Activated naive CD4-positive, alpha-beta T cell treated with anti-CD3 and anti-CD28 coated beads for 36 hours (primary cell): Measurements from ENCODE around the gene TBC1D22A. TPM values are rescaled to one million over a fixed set of nuclear protein-coding genes. Genes with fewer than 3 reads are reported as not detected.

Source experiments
- CTCF ChIA-PET: fragments of 350-600 bp; sonication (Branson Sonifier 250); formaldehyde crosslinking; loops from one replicate; lab custom pipeline; 2021; ENCODE audit warnings: antibody characterized with exemption; lab: Charles Lee
- DNase-seq: peaks from one replicate; pipeline ENCODE4 v3.0.0-alpha.2; 2020
- H3K27ac Mint-ChIP-seq: one replicate; pipeline ENCODE4 v1.8.0; 2021; ENCODE audit warnings: mild to moderate bottlenecking, mixed read lengths
- H3K27me3 Mint-ChIP-seq: one replicate; pipeline ENCODE4 v1.8.0; 2021; ENCODE audit warnings: low read depth, mixed read lengths
- H3K36me3 Mint-ChIP-seq: one replicate; pipeline ENCODE4 v1.8.0; 2021; ENCODE audit warnings: low read depth, mixed read lengths
- H3K4me1 Mint-ChIP-seq: one replicate; pipeline ENCODE4 v1.8.0; 2021; ENCODE audit warnings: low read depth, mixed read lengths
- H3K4me3 Mint-ChIP-seq: one replicate; pipeline ENCODE4 v1.8.0; 2021; ENCODE audit warnings: mild to moderate bottlenecking, moderate library complexity, mixed read lengths
- H3K9me3 Mint-ChIP-seq: one replicate; pipeline ENCODE4 v1.8.0; 2021; ENCODE audit warnings: mixed read lengths
- intact Hi-C: fragments of 100-400 bp; cut with micrococcal nuclease; formaldehyde crosslinking; loops from one replicate; pipeline ENCODE4 v1.15.1; 2023
- total RNA-seq, 2 experiments: library from RNA; stranded (reverse); gene quantifications; one replicate each; pipeline ENCODE4 v1.2.3, GENCODE V29; 2021

TBC1D22A gene
- total RNA-seq, 2 experiments from 2014 or later = 20.1 to 21.4 TPM

DNA sequence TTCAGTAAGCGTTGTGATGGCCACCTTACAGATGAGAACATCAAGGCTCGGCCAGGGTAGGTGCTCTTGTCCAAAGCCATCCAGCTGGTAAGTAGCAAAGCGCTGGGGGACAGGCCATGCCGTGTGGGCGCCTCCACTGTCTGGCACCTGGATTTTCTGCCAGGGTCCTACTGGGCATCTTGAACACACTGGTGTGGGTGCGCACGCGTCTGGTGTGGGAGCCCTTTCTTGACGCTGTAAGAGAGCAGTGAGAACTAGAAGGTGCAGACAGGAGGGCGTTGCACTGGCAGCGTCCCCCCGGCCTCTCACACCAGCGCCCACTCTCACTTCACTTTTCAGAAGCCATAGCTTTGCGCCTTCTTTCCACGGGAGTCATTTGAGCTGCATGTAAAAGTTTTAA is 296.6 kb downstream of the TBC1D22A start:
- H3K4me3 Mint-ChIP-seq = no peak overlapping the region
- H3K27ac Mint-ChIP-seq = no peak overlapping the region
- peaks cover 13% of the 10 kb centered on the region for H3K36me3 Mint-ChIP-seq
- no peak for DNase-seq
- no peaks in the 10 kb centered on the region for H3K27me3 Mint-ChIP-seq
- intact Hi-C loops = no loop called here
- H3K4me1 Mint-ChIP-seq = no peaks in the 10 kb centered on the region
- H3K9me3 Mint-ChIP-seq = no peaks in the 10 kb centered on the region
- CTCF ChIA-PET = no interaction called here

GRCh38 chr22:47059701-47060161 is 297.3 kb downstream of the TBC1D22A start:
- Mint-ChIP-seq H3K4me1 (no peaks in the 10 kb centered on the region), H3K9me3 (no peaks in the 10 kb centered on the region), H3K4me3 (no peak overlapping the region), H3K36me3 (peaks cover 11% of the 10 kb centered on the region), H3K27me3 (no peaks in the 10 kb centered on the region), H3K27ac (no peak overlapping the region)
- intact Hi-C loops = no loop called here
- CTCF ChIA-PET = no interaction called here
- no peak for DNase-seq

DNA sequence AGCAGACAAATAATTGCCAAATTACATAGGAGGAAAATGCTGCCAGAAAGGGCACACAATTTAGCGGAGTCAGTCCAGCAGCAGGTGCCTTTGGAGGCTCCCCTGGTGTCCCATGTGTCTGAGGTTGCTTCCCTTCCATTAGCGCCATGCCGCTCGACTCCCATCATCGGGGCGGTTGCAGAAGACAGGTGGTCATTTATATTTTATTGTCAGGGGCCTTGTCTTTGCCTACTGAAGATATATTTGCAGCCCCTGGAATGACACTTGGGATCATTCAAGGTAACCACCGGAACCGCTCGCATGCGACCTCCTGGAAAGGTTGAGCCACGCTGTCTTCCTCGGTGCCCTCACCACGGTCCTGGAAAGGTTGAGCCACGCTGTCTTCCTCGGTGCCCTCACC is 298.3 kb downstream of the TBC1D22A start:
- Mint-ChIP-seq H3K9me3 (no peaks in the 10 kb centered on the region), H3K27me3 (no peaks in the 10 kb centered on the region), H3K27ac (no peak overlapping the region), H3K36me3 (peaks cover 11% of the 10 kb centered on the region), H3K4me1 (peaks cover 5% of the 10 kb centered on the region), H3K4me3 (no peak overlapping the region)
- intact Hi-C loops = no loop called here
- CTCF ChIA-PET = no interaction called here
- no peak for DNase-seq

- DNase-seq = no peak
- Mint-ChIP-seq H3K27ac (no peak overlapping the region), H3K36me3 (peaks cover 11% of the 10 kb centered on the region), H3K27me3 (no peaks in the 10 kb centered on the region), H3K4me1 (peaks cover 9% of the 10 kb centered on the region), H3K4me3 (no peak overlapping the region), H3K9me3 (no peaks in the 10 kb centered on the region)
- intact Hi-C loops = no loop called here
- CTCF ChIA-PET = no interaction called here
Measured at GRCh38 chr22:47061226-47061625, 298.8 kb downstream of the TBC1D22A start.

GRCh38 chr22:47062126-47062525 is 299.7 kb downstream of the TBC1D22A start:
- no peak for DNase-seq
- intact Hi-C loops = no loop called here
- no peak overlapping the region for H3K27ac Mint-ChIP-seq
- H3K4me1 Mint-ChIP-seq = peaks cover 9% of the 10 kb centered on the region
- no peaks in the 10 kb centered on the region for H3K27me3 Mint-ChIP-seq
- no peaks in the 10 kb centered on the region for H3K9me3 Mint-ChIP-seq
- no peak overlapping the region for H3K4me3 Mint-ChIP-seq
- CTCF ChIA-PET = no interaction called here
- peaks cover 11% of the 10 kb centered on the region for H3K36me3 Mint-ChIP-seq

- Mint-ChIP-seq H3K9me3 (no peaks in the 10 kb centered on the region), H3K4me3 (no peak overlapping the region), H3K36me3 (peaks cover 9% of the 10 kb centered on the region), H3K4me1 (peaks cover 18% of the 10 kb centered on the region), H3K27me3 (no peaks in the 10 kb centered on the region), H3K27ac (no peak overlapping the region)
- CTCF ChIA-PET = no interaction called here
- intact Hi-C loops = no loop called here
- no peak for DNase-seq
Measured at GRCh38 chr22:47063071-47063509, 300.6 kb downstream of the TBC1D22A start.

GRCh38 chr22:47063606-47064005 is 301.2 kb downstream of the TBC1D22A start:
- Mint-ChIP-seq H3K36me3 (peaks cover 5% of the 10 kb centered on the region), H3K27me3 (no peaks in the 10 kb centered on the region)

DNA sequence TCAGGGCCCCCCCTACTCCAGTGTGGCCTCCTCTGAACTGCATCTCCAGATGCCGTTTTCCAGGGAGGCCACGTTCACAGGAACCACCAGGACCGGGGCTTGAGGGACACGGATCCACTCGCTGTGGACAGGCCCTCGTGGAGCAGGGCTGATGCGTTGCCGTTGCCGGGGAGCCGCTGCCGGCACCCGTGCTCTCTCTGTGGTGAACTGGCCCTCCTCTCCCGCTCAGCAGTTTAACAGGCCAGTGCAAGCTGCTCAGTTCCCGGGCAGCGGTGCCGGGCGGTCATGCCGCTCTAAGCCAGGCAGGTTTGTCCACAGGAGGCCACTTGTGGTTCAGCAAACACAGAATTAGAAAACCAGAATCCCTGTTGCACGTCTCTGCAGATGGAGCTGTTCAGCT is 301.6 kb downstream of the TBC1D22A start:
- peaks cover 5% of the 10 kb centered on the region for H3K36me3 Mint-ChIP-seq
- no peaks in the 10 kb centered on the region for H3K9me3 Mint-ChIP-seq
- CTCF ChIA-PET = no interaction called here

More at GRCh38 chr22:47063606-47064005, 301.2 kb downstream of the TBC1D22A start:
- CTCF ChIA-PET = no interaction called here
- no peak overlapping the region for H3K4me3 Mint-ChIP-seq
- intact Hi-C loops = no loop called here
- peaks cover 23% of the 10 kb centered on the region for H3K4me1 Mint-ChIP-seq
- H3K27ac Mint-ChIP-seq = no peak overlapping the region
- no peaks in the 10 kb centered on the region for H3K9me3 Mint-ChIP-seq
- no peak for DNase-seq

DNA sequence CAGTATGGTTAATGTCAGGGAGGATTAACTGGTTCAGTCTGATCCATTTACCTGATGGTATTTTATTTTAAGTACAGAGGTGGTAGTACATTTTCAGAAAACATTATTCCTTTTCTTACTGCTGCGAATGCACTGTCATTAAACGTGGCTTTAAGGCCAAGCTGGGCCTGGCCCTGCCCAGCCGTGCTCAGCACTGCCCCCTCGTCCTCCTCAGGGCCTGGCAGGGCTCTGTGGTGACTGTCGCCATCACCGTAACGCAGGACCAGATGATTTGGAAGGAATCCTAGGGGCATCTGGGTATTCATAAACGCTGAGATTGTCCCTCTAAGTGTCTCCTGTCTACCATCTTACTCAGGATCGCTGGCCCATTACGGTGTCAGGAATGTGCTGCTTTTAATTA is 302.0 kb downstream of the TBC1D22A start:
- no peak for DNase-seq
- no peaks in the 10 kb centered on the region for H3K9me3 Mint-ChIP-seq
- CTCF ChIA-PET = no interaction called here
- intact Hi-C loops = no loop called here
- H3K4me1 Mint-ChIP-seq = peaks cover 24% of the 10 kb centered on the region
- no peaks in the 10 kb centered on the region for H3K27me3 Mint-ChIP-seq
- H3K27ac Mint-ChIP-seq = no peak overlapping the region
- H3K36me3 Mint-ChIP-seq = peaks cover 5% of the 10 kb centered on the region
- H3K4me3 Mint-ChIP-seq = no peak overlapping the region

More for the DNA sequence above, 301.6 kb downstream of the TBC1D22A start:
- intact Hi-C loops = no loop called here
- no peak overlapping the region for H3K4me3 Mint-ChIP-seq
- DNase-seq = no peak
- peaks cover 24% of the 10 kb centered on the region for H3K4me1 Mint-ChIP-seq
- no peaks in the 10 kb centered on the region for H3K27me3 Mint-ChIP-seq
- no peak overlapping the region for H3K27ac Mint-ChIP-seq

DNA sequence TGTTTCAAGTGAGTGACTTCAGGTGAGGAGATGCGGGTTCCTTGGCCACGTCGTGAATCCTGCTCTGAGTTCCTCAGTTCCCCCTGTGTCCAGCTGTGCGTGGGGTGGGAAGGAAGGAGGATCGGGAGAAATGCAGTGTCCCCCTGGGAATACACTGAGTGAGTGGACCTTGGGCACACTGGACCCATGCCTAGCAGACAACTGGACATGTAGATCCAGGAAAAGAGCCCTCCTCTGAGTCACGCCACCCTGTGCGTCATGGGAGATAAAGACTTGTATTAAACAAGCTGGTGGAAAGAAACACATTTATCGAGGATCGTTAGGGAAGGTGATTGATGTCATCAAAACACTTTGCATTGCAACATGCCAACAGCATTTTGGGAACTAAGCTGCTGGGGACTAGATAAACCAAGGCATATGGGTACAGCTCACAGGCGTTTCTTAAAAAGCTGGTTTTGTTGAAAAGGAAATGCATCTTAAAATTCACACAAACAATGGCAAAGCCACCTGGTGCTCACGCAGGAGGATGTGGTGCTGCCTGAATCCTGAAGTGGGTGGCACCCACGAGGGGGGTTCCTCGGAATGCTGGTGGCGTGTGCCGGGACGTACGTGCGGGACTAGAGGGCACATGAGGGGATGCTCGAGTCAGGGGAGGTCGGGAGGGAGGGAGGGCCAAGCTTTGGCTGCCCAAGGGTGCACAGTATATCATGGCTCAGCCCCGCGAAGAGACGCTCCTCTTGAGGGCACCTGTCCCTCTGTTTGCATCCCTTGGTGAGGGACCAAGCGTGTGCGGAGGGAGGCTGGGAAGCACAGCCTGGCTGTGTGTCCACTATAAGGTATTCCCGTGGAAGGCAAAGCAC is 303.5 kb downstream of the TBC1D22A start:
- H3K9me3 Mint-ChIP-seq = no peaks in the 10 kb centered on the region
- H3K27me3 Mint-ChIP-seq = no peaks in the 10 kb centered on the region
- H3K27ac Mint-ChIP-seq = no peak overlapping the region
- peaks cover 5% of the 10 kb centered on the region for H3K36me3 Mint-ChIP-seq
- H3K4me1 Mint-ChIP-seq = peaks cover 24% of the 10 kb centered on the region
- intact Hi-C loops = no loop called here
- CTCF ChIA-PET = no interaction called here
- DNase-seq = no peak
- H3K4me3 Mint-ChIP-seq = no peak overlapping the region

- intact Hi-C loops = no loop called here
- no peak for DNase-seq
- Mint-ChIP-seq H3K4me1 (peaks cover 24% of the 10 kb centered on the region), H3K27me3 (no peaks in the 10 kb centered on the region), H3K9me3 (no peaks in the 10 kb centered on the region), H3K4me3 (no peak overlapping the region), H3K27ac (no peak overlapping the region), H3K36me3 (no peaks in the 10 kb centered on the region)
- CTCF ChIA-PET = no interaction called here
Measured at GRCh38 chr22:47066616-47066905, 304.1 kb downstream of the TBC1D22A start.

DNA sequence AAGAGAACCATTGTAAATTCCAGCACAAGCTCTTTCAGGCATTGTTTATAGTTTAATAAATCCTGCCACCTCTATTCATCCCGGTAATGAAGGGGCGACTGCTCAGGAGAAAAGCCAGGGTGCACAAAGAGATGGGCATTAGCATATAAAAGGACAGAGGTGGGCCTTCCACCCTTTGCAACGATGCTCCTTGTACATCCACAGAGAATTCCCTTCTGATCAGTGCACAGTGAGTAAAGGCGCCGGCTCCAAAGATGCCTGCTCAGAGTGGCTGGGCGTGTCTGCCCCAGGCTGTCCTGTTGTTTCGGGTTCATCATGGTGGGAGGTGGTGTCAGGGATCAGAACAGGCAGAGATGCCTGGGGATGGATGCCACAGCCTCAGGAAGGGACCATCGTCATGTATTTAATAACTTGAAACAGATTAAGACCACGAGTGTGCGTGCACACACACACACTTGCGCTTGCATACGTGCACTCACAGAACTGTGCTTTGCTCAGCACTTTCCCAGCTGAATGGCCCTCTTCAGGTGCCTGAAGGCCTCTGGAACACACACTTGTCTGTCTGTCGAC is 305.0 kb downstream of the TBC1D22A start:
- H3K27ac Mint-ChIP-seq = no peak overlapping the region
- no peaks in the 10 kb centered on the region for H3K36me3 Mint-ChIP-seq
- H3K9me3 Mint-ChIP-seq = no peaks in the 10 kb centered on the region
- H3K27me3 Mint-ChIP-seq = no peaks in the 10 kb centered on the region
- intact Hi-C loops = no loop called here
- CTCF ChIA-PET = no interaction called here
- no peak overlapping the region for H3K4me3 Mint-ChIP-seq
- H3K4me1 Mint-ChIP-seq = peaks cover 24% of the 10 kb centered on the region
- DNase-seq = no peak
